GM12875 (cell line): Measurements from ENCODE around the gene DLX6.
"Not testable (repeated sequence)": the region's sequence is repeated elsewhere in the genome, so short reads cannot be mapped to it uniquely, and the experiment has no call there.

ENCODE experiments used
- H3K4me3 ChIP-seq: one replicate; pipeline ENCODE4 v1.5.1; 2011; ENCODE audit warnings: low read depth, low read length, control low read depth
- TF ChIP-seq, protein P1 (sequence below): IDR thresholded peaks from 2 replicates; pipeline ENCODE4 v1.5.1; 2011; ENCODE audit warnings: low read depth, mild to moderate bottlenecking, control low read depth, inconsistent platforms, low read length, moderate library complexity, borderline replicate concordance; ENCODE audit not compliant: insufficient read depth

DLX6 gene

DNA sequence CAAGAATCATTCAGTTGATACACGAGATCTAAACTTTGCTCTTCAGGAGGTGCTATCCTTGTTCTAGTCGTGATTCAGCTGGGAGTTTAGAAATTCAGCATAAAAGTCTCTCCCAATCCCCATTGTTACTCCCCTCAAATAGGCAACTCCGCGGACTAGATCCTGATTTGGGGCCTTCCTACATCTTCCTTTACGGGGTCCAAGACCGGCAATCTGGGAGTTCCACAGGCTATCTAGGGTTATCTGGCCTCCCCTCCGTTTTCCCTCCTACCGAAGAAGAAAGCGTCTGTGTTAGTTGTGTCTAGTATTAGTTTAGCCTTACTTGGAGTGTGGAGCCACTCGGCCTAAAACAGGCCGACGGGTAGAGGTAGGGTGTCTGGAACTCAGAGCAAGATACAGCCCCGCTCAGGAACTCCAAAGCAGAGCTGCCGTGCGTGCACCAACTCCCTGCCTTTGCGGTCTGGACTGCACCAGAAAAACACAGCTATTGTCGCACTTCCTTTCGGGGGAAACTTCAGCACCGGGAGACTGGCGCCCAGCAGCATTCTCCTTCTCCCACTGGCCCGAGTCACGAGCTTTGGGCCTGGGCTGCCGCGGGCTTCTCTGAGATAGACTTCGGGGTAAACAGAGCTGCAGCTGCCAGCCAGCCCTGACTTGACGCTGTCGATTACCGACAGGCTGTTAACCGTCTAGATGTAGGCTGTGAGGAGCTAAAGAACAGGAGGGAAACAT, 20.8 kb downstream of the DLX6 start:
- H3K4me3 ChIP-seq: no peak overlapping the region
- TF ChIP-seq, protein P1, sequence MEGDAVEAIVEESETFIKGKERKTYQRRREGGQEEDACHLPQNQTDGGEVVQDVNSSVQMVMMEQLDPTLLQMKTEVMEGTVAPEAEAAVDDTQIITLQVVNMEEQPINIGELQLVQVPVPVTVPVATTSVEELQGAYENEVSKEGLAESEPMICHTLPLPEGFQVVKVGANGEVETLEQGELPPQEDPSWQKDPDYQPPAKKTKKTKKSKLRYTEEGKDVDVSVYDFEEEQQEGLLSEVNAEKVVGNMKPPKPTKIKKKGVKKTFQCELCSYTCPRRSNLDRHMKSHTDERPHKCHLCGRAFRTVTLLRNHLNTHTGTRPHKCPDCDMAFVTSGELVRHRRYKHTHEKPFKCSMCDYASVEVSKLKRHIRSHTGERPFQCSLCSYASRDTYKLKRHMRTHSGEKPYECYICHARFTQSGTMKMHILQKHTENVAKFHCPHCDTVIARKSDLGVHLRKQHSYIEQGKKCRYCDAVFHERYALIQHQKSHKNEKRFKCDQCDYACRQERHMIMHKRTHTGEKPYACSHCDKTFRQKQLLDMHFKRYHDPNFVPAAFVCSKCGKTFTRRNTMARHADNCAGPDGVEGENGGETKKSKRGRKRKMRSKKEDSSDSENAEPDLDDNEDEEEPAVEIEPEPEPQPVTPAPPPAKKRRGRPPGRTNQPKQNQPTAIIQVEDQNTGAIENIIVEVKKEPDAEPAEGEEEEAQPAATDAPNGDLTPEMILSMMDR: no peak

DNA sequence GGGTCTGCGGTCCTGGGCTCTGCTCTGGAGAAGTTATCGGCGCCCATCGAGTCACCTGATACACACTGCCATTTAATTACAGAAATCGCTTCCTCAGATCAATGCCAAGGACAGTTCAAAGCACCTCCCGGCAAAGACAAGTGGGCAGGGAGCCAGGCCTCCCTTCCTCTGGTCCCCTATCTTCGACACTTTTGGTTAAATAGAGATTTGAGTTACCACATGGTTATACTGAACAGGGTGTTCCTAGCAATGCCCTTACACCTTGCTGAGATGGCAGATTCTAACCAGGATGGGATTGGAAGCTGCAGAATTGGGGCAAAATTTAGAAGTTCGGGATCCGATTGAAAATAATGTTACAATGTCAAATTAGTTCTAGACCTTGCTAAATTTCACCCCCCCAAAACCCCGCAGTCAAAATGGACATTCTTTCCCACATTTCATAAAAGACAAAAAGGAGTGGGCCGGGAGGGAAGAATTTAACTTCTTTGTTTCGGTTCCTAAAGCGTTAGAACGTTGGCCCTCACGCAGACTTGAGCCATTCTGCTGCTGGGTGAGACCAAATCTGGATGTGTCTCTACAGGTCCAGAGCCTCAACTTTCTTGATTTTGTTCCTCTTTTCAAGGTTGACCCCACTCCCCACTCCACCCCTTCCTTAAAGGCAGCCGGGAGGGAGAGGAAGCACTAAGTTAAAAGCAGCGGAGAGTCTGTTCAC, 21.5 kb downstream of the DLX6 start:
- no peak overlapping the region for H3K4me3 ChIP-seq
- TF ChIP-seq, protein P1: no peak

DNA sequence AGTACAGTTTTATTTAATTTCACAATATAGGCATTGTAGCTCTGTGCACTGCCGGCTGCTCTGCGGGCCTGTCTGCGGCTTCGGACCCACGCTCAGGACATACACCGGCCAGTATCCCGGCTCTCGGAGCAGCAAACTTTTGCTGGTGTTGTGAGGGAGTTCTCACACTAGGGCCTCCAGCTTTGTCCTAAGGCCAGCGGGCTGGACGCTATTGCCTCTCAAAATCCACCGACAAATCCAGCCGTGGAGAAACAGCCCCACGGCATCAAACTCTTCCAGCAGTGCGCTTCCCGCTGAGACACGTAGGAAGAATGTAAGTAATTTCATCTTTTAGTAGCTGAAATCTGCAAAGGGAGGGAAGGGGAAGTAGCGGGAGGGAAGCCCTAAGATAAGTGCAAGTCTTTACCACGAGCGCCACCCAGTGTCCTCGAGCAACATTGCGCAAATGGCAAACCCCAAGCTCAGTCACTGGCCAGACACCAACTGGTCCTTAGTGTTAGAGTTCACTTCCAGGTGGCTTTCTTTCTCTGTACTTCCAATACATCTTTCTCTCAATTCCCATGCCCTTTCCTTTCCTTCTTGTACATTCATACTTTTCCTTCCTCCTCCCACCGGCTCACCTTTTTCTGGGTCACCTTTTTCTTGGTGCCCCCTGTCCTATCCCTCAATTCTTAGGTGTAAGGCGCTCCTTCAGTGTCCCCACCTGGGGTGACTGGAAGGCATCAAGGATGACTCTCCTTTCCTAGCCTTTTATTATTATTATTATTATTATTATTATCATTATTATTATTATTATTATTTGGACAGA, 22.3 kb downstream of the DLX6 start:
- no peak overlapping the region for H3K4me3 ChIP-seq

DNA sequence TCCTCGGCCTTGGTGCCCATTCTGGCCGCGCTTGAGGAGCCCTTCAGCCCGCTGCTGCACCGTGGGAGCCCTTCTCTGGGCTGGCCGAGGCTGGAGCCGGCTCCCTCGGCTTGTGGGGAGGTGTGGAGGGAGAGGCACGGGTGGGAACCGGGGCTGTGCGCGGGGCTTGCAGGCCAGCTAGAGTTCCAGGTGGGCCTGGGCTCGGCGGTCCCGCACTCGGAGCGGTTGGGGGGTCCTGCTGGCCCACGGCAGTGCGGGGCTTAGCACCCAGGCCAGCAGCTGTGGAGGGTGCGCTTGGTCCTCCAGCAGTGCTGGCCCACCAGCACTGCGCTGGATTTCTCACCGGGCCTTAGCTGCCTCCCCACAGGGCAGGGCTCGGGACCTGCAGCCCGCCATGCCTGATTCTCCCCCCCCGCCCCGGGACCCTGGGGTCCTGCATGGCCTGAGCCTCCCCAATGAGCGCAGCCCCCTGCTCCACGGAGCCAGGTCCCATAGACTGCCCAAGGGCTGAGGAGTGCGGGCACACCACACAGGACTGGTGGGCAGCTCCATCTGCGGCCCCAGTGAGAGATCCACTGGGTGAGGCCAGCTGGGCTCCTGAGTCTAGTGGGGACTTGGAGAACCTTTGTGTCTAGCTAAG, 29.0 kb downstream of the DLX6 start:
- not testable (repeated sequence) for H3K4me3 ChIP-seq

More for the DNA sequence above, 22.3 kb downstream of the DLX6 start:
- TF ChIP-seq, protein P1: peak; percentile 89

DNA sequence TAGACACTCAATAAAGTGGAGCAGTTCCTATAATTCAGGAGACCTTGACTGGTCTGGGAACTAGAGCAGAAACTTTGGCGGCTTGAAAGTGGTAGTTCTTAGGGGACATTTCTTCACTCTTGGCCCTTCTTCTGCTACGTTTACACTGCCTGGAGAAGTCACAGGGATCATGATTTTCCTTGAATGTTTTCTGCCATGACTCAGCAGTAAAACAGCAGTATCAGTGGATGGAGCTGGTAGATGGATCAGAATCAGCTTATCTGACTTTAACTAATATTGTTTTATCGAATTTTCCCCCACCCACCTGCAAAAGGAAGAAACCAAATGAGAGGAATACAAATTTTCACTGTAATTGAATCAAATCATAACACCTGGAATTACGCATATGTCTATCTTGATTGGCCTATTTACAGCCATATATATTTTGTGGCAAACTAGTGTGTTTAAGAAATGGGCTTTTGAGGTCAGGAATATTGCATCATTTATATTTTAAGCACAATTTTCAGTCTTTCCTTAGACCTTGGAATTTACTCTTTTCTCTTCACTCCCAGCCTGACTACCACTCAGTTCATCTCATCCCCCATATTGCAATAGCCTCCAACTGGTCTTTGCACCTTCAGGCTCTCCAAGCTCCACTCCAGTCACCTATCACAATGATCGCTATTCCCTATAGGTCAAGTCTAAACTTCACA, 34.2 kb downstream of the DLX6 start:
- TF ChIP-seq, protein P1: no peak
- no peak overlapping the region for H3K4me3 ChIP-seq

DNA sequence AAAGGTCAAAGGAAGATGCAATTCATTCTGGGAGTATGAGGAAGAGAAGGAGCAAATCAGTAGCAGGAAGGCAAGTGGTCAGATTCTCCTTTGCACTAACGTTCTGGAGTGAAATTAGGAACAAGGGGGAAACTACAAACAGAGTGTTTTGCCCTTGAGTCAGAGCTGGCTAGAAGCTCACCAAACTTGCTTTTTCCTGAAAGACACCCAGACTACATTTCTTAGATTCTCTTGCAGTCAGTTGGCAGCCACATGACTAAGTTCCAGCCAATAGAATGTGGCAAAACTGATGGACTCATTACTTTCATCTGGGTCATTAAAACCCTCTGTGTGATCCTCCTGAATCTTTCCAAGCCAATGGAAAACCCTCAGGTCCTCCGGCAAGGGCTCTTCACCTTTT, 37.9 kb downstream of the DLX6 start:
- H3K4me3 ChIP-seq: no peak overlapping the region
- TF ChIP-seq, protein P1: no peak
